ENCODE results near the gene PSAPL1. TPM values are rescaled to one million over a fixed set of nuclear protein-coding genes. Genes with fewer than 3 reads are reported as not detected.

The PSAPL1 gene
- total RNA-seq, 1 experiment from 2014 or later, result 14.3 TPM

DNA sequence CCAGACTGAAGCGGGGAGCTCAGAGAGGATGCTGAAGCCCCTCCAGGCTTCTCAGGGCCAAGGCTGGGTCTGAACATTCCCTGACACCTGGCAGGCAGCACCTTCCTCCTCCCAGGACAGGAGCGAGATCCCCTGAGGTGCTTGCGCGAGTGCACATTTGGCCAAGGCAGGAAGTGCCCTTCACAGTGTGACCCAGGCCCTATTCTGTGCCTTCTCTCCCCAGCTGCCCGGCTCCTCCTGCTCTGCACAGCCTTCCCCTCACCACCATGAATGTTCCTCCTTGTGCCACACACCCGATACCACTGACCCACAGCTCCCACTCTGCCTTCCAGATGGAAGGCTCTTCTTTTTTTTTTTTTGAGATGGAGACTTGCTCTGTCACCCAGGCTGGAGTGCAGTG, 17.1 kb upstream of the PSAPL1 start:
- Mint-ChIP-seq H3K36me3 (ENCODE audit: insufficient read depth, unreplicated experiment) (no peaks in the 10 kb centered on the region), H3K4me3 (ENCODE audit: unreplicated experiment) (no peak overlapping the region), H3K4me1 (ENCODE audit: low read depth, unreplicated experiment) (no peaks in the 10 kb centered on the region), H3K9me3 (ENCODE audit: unreplicated experiment) (no peaks in the 10 kb centered on the region), H3K27me3 (ENCODE audit: insufficient read depth, unreplicated experiment) (no peaks in the 10 kb centered on the region), H3K27ac (ENCODE audit: unreplicated experiment) (no peak overlapping the region)
- Histone ChIP-seq H3K9me3 (no peaks in the 10 kb centered on the region), H3K27me3 (replicated peaks; ENCODE audit: control insufficient read depth, insufficient read depth, low read length) (no peaks in the 10 kb centered on the region), H3K4me3 (ENCODE audit: low read depth, low read length) (no peak overlapping the region), H3K4me1 (no peaks in the 10 kb centered on the region), H3K36me3 (ENCODE audit: control insufficient read depth, insufficient read depth, low read length) (no peaks in the 10 kb centered on the region)
- no peak for TF ChIP-seq CTCF (IDR thresholded peaks at IDR 0.05; ENCODE audit: insufficient read depth in 1 of 2, low read depth in 1 of 2, low read length in 1 of 2, severe bottlenecking in 1 of 2, unreplicated experiment in 1 of 2)
- no TSS peak for BruUV-seq (replicated peaks)
- POLR2A ChIA-PET, result no interaction called here
- CTCF ChIA-PET, result no interaction called here
- intact Hi-C loops (cut with micrococcal nuclease; ENCODE audit: unreplicated experiment), result no loop called here
- DNase-seq, result no peak

DNA sequence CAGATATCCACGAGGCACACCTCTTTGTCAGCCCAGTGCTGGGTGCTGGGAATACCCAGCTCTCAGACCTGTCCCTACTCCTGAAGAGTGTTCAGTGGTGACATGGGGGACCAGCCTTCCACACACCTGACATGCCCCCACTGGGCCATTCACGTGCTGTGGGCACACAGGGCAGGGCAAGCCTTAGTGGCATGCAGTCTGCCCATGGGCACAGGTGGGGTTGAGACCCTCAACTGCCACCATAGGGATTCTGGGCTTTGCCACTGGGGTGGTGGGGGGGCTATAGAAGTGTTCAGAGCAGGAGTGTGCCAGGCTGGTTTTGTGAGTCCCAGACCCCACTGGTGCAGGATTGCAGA, 16.7 kb upstream of the PSAPL1 start:
- DNase-seq, result no peak
- H3K27me3 Mint-ChIP-seq (ENCODE audit: insufficient read depth, unreplicated experiment), result no peaks in the 10 kb centered on the region
- no peaks in the 10 kb centered on the region for H3K9me3 Mint-ChIP-seq (ENCODE audit: unreplicated experiment)
- H3K36me3 ChIP-seq (ENCODE audit: control insufficient read depth, insufficient read depth, low read length), result no peaks in the 10 kb centered on the region
- H3K4me3 ChIP-seq (ENCODE audit: low read depth, low read length), result no peak overlapping the region
- no peaks in the 10 kb centered on the region for H3K4me1 ChIP-seq
- intact Hi-C loops (cut with micrococcal nuclease; ENCODE audit: unreplicated experiment), result no loop called here
- no peaks in the 10 kb centered on the region for H3K27me3 ChIP-seq (replicated peaks; ENCODE audit: control insufficient read depth, insufficient read depth, low read length)
- ChIA-PET POLR2A (no interaction called here), CTCF (no interaction called here)
- H3K4me1 Mint-ChIP-seq (ENCODE audit: low read depth, unreplicated experiment), result no peaks in the 10 kb centered on the region
- TF ChIP-seq CTCF (IDR thresholded peaks at IDR 0.05; ENCODE audit: insufficient read depth in 1 of 2, low read depth in 1 of 2, low read length in 1 of 2, severe bottlenecking in 1 of 2, unreplicated experiment in 1 of 2), result no peak
- H3K9me3 ChIP-seq, result no peaks in the 10 kb centered on the region
- H3K27ac Mint-ChIP-seq (ENCODE audit: unreplicated experiment), result no peak overlapping the region
- no peak overlapping the region for H3K4me3 Mint-ChIP-seq (ENCODE audit: unreplicated experiment)
- no TSS peak for BruUV-seq (replicated peaks)
- H3K36me3 Mint-ChIP-seq (ENCODE audit: insufficient read depth, unreplicated experiment), result no peaks in the 10 kb centered on the region

DNA sequence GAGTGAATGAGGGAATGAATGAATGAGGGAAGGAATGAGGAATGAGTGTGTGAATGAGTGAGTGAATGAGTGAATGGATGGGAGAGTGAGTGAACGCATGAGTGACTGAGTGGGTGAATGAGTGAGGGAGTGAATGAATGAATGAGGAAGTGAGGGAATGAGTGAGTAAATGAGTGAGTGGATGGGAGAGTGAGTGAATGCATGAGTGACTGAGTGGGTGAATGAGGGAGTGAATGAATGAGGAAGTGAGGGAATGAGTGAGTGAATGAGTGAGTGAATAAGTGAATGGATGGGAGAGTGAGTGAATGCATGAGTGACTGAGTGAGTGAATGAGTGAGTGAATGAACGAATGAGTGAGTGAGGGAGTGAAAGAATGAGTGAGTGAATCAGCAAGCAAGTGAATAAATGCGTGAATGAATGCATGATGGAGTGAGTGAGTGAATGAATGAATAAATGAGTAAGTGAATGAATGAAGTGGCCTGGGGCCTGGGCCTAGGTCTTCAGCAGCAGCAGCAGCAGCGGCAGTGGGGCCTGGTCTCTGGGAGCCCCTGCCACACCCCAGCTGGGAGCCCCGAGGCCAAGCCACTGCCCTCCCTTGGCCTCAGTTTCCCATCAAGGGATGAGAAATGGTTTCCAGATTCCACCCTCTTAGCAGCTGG, 16.2 kb upstream of the PSAPL1 start:
- H3K27ac Mint-ChIP-seq (ENCODE audit: unreplicated experiment), result no peak overlapping the region
- no peaks in the 10 kb centered on the region for H3K9me3 Mint-ChIP-seq (ENCODE audit: unreplicated experiment)
- Histone ChIP-seq H3K4me3 (ENCODE audit: low read depth, low read length) (no peak overlapping the region), H3K27me3 (replicated peaks; ENCODE audit: control insufficient read depth, insufficient read depth, low read length) (no peaks in the 10 kb centered on the region), H3K4me1 (no peaks in the 10 kb centered on the region), H3K36me3 (ENCODE audit: control insufficient read depth, insufficient read depth, low read length) (no peaks in the 10 kb centered on the region), H3K9me3 (no peaks in the 10 kb centered on the region)
- POLR2A ChIA-PET, result no interaction called here
- H3K4me3 Mint-ChIP-seq (ENCODE audit: unreplicated experiment), result no peak overlapping the region
- no peak for TF ChIP-seq CTCF (IDR thresholded peaks at IDR 0.05; ENCODE audit: insufficient read depth in 1 of 2, low read depth in 1 of 2, low read length in 1 of 2, severe bottlenecking in 1 of 2, unreplicated experiment in 1 of 2)
- CTCF ChIA-PET, result no interaction called here
- no peaks in the 10 kb centered on the region for H3K27me3 Mint-ChIP-seq (ENCODE audit: insufficient read depth, unreplicated experiment)
- intact Hi-C loops (cut with micrococcal nuclease; ENCODE audit: unreplicated experiment), result no loop called here
- H3K4me1 Mint-ChIP-seq (ENCODE audit: low read depth, unreplicated experiment), result no peaks in the 10 kb centered on the region
- no peaks in the 10 kb centered on the region for H3K36me3 Mint-ChIP-seq (ENCODE audit: insufficient read depth, unreplicated experiment)
- no peak for DNase-seq
- no TSS peak for BruUV-seq (replicated peaks)

Measured in Caco-2 (cell line).